ENCODE measurements around the gene STPG1. TPM values are rescaled to one million over a fixed set of nuclear protein-coding genes. Genes with fewer than 3 reads are reported as not detected.

Gene STPG1
- total RNA-seq, 1 experiment from 2014 or later: 14.9 TPM

DNA sequence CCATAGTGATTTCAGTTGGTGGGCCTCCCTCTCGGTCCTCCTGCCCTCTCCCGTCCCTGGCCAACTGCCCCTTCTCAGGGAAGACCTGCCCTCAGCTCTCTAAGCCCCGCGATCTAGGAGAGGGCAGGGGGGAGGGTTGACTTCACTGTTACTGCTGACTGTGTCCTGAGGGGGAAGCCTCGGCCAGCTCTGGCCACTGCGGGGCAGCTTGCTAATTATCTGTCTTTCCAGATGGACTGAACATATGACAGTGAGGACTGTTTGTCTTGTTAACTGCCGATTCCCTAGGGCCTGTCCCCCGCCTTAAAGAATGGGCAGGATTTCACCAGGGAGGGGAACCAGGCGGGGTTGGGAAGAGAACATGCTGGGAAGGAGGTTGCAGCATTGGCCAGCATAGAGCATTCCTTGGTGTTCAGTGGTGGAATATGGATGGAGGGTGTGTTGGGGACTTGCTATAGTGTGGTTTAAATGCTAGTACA is 24.9 kb upstream of the STPG1 start:
- H3K27me3 ChIP-seq (ENCODE audit: low read length): no peaks in the 10 kb centered on the region
- intact Hi-C loops (cut with micrococcal nuclease): no loop called here
- no peaks in the 10 kb centered on the region for H3K79me2 ChIP-seq (ENCODE audit: low read length)
- H2AFZ ChIP-seq (ENCODE audit: low read length): no peak overlapping the region
- H3K4me3 ChIP-seq (ENCODE audit: low read length): no peak overlapping the region
- ATAC-seq (no peak), DNase-seq (no peak)
- H3K9me3 ChIP-seq (ENCODE audit: low read length): no peaks in the 10 kb centered on the region
- CTCF ChIA-PET: no interaction called here
- no peak overlapping the region for H3K4me2 ChIP-seq (ENCODE audit: low read length)
- no peaks in the 10 kb centered on the region for H4K20me1 ChIP-seq (ENCODE audit: low read length)
- peaks cover 11% of the 10 kb centered on the region; the same call in 1 of the 2 replicates for H3K36me3 ChIP-seq (ENCODE audit: low read depth, low read length)
- no peak overlapping the region for H3K27ac ChIP-seq (ENCODE audit: low read length)
- BruUV-seq (replicated peaks): no TSS peak
- H3K4me1 ChIP-seq (ENCODE audit: insufficient read depth, low read length): peaks cover 12% of the 10 kb centered on the region
- POLR2A ChIA-PET (ENCODE audit: unreplicated experiment): no interaction called here
- no peaks in the 10 kb centered on the region for H3K9me2 ChIP-seq (replicated peaks; ENCODE audit: low read length)
- no peak for TF ChIP-seq EZH2phosphoT487 (IDR thresholded peaks at IDR 0.05; ENCODE audit: borderline replicate concordance, low read length)
- TF ChIP-seq CTCF (conservative IDR thresholded peaks at IDR 0.05; ENCODE audit: low read depth, low read length): no peak
- no peak overlapping the region for H3K9ac ChIP-seq (ENCODE audit: low read length)
- no peaks in the 10 kb centered on the region for H3F3A ChIP-seq (ENCODE audit: low read length, unreplicated experiment)

- CTCF ChIA-PET: no interaction called here
Observed at GRCh38 chr1:24437631-24438396, 24.2 kb upstream of the STPG1 start.

More at GRCh38 chr1:24437631-24438396, 24.2 kb upstream of the STPG1 start:
- H3K27me3 ChIP-seq (ENCODE audit: low read length): no peaks in the 10 kb centered on the region
- 0 out of 2 replicates have a peak overlapping the region, but pooled peaks have one; percentile 16 for H3K27ac ChIP-seq (ENCODE audit: low read length)
- H3K9ac ChIP-seq (ENCODE audit: low read length): no peak overlapping the region
- H3K79me2 ChIP-seq (ENCODE audit: low read length): no peaks in the 10 kb centered on the region
- no peak overlapping the region for H3K4me2 ChIP-seq (ENCODE audit: low read length)
- H3K4me1 ChIP-seq (ENCODE audit: insufficient read depth, low read length): peaks cover 12% of the 10 kb centered on the region
- peak; percentile 57 for ATAC-seq
- H4K20me1 ChIP-seq (ENCODE audit: low read length): no peaks in the 10 kb centered on the region
- H3K9me3 ChIP-seq (ENCODE audit: low read length): no peaks in the 10 kb centered on the region
- no TSS peak for BruUV-seq (replicated peaks)
- no peak overlapping the region for H3K4me3 ChIP-seq (ENCODE audit: low read length)
- POLR2A ChIA-PET (ENCODE audit: unreplicated experiment): no interaction called here
- no peaks in the 10 kb centered on the region for H3F3A ChIP-seq (ENCODE audit: low read length, unreplicated experiment)
- intact Hi-C loops (cut with micrococcal nuclease): no loop called here
- DNase-seq: peak; percentile 50
- no peak overlapping the region for H2AFZ ChIP-seq (ENCODE audit: low read length)
- H3K36me3 ChIP-seq (ENCODE audit: low read depth, low read length): peaks cover 18% of the 10 kb centered on the region; the same call in 1 of the 2 replicates
- no peaks in the 10 kb centered on the region for H3K9me2 ChIP-seq (replicated peaks; ENCODE audit: low read length)
- TF ChIP-seq EZH2 (IDR thresholded peaks at IDR 0.05; ENCODE audit: low read length, unreplicated experiment) (no peak), EZH2phosphoT487 (IDR thresholded peaks at IDR 0.05; ENCODE audit: borderline replicate concordance, low read length) (no peak), CTCF (conservative IDR thresholded peaks at IDR 0.05; ENCODE audit: low read depth, low read length) (no peak)
